Frontal cortex (tissue), 4 donors: ENCODE measurements around the gene AGXT. TPM values are rescaled to one million over a fixed set of nuclear protein-coding genes. Genes with fewer than 3 reads are reported as not detected.
"Not testable (repeated sequence)": the region's sequence is repeated elsewhere in the genome, so short reads cannot be mapped to it uniquely, and the experiment has no call there.

Experiments used
- DNase-seq, 2 donors: peaks; one replicate each; pipeline ENCODE4 v3.0.0; 2012; ENCODE audit warnings: low spot score in 2 of 2
- FAIRE-seq: peaks from 2 replicates; lab custom pipeline; 2012; peaks lifted over from hg19 to GRCh38; lab: Jason Lieb, UNC
- total RNA-seq: library from RNA; depleted of rRNA; stranded (reverse); fragments of >200 nt; gene quantifications from one replicate; pipeline ENCODE4 v1.2.3, GENCODE V29; 2014
- donor health status: control.
- donor health status: control.
- donor health status: control.

AGXT gene
- total RNA-seq, 1 donor from 2014 or later = not detected

GRCh38 chr2:240839152-240840143, 29.2 kb upstream of the AGXT start:
- no peak for FAIRE-seq
- DNase-seq = no peak

GRCh38 chr2:240840435-240841060, 28.1 kb upstream of the AGXT start:
- peak; percentile 71 to 82 for DNase-seq
- FAIRE-seq = no peak

GRCh38 chr2:240846309-240846708, 22.3 kb upstream of the AGXT start:
- not testable (repeated sequence) for FAIRE-seq, DNase-seq

GRCh38 chr2:240846873-240847595, 21.6 kb upstream of the AGXT start:
- DNase-seq (no peak), FAIRE-seq (no peak)

GRCh38 chr2:240847817-240848216, 20.8 kb upstream of the AGXT start:
- DNase-seq (no peak), FAIRE-seq (no peak)

- no peak for FAIRE-seq
- DNase-seq = no peak
Observed at GRCh38 chr2:240848900-240849680, 19.5 kb upstream of the AGXT start.

- no peak for FAIRE-seq
- no peak for DNase-seq
Observed at GRCh38 chr2:240850026-240850425, 18.6 kb upstream of the AGXT start.

GRCh38 chr2:240850756-240851077, 17.9 kb upstream of the AGXT start:
- DNase-seq = no peak
- no peak for FAIRE-seq

GRCh38 chr2:240851078-240851991, 17.3 kb upstream of the AGXT start:
- FAIRE-seq (no peak), DNase-seq (peak; percentile 81 to 93)

- FAIRE-seq = no peak
Observed at GRCh38 chr2:240852671-240853314, 15.8 kb upstream of the AGXT start.

GRCh38 chr2:240855670-240856069, 13.0 kb upstream of the AGXT start:
- no peak for DNase-seq
- FAIRE-seq = no peak

More at GRCh38 chr2:240852671-240853314, 15.8 kb upstream of the AGXT start:
- DNase-seq = no peak

- FAIRE-seq (no peak), DNase-seq (no peak)
Observed at GRCh38 chr2:240856151-240856980, 12.3 kb upstream of the AGXT start.

GRCh38 chr2:240857039-240858008, 11.3 kb upstream of the AGXT start:
- DNase-seq (no peak), FAIRE-seq (no peak)

- no peak for DNase-seq
- no peak for FAIRE-seq
Observed at GRCh38 chr2:240858321-240858720, 10.3 kb upstream of the AGXT start.

GRCh38 chr2:240858871-240859270, 9.8 kb upstream of the AGXT start:
- no peak for DNase-seq
- FAIRE-seq = no peak

- DNase-seq (no peak), FAIRE-seq (no peak)
Observed at GRCh38 chr2:240861547-240861946, 7.1 kb upstream of the AGXT start.
